GF-D8 (cell line): Measurements from ENCODE around the gene UAP1L1.
A peak's percentile ranks its signal among the peaks of the same experiment; 100 is the strongest.
"Not testable (repeated sequence)": the region's sequence is repeated elsewhere in the genome, so short reads cannot be mapped to it uniquely, and the experiment has no call there.

ENCODE experiments used
- DNase-seq: peaks from one replicate; lab custom pipeline; 2025; lab: John Stamatoyannopoulos, UW

UAP1L1 gene

GRCh38 chr9:137077010-137077747, at the start of gene UAP1L1:
Gene UAP1L1, plus strand, starts transcription at chr9:137077517. Its CDS starts 16 bp downstream, at chr9:137077533.
- no peak for DNase-seq

GRCh38 chr9:137028263-137029057, 48.9 kb upstream of the UAP1L1 start:
- peak; percentile 25 for DNase-seq

GRCh38 chr9:137029058-137029936, 48.0 kb upstream of the UAP1L1 start:
- DNase-seq, result peak; percentile 74

GRCh38 chr9:137030006-137030405, 47.3 kb upstream of the UAP1L1 start:
- DNase-seq, result peak; percentile 42

- DNase-seq, result peak; percentile 92
Observed at GRCh38 chr9:137030538-137031527, 46.5 kb upstream of the UAP1L1 start.

GRCh38 chr9:137031904-137032640, 45.2 kb upstream of the UAP1L1 start, which contains the start of gene FUT7:
Gene FUT7, minus strand, starts transcription at chr9:137032088. Its CDS starts 97 bp downstream, at chr9:137031991.
- peak; percentile 70 for DNase-seq

GRCh38 chr9:137032858-137033257, 44.5 kb upstream of the UAP1L1 start:
- DNase-seq, result peak; percentile 86

GRCh38 chr9:137033481-137033880, 43.8 kb upstream of the UAP1L1 start:
- not testable (repeated sequence) for DNase-seq

GRCh38 chr9:137034039-137034708, 43.1 kb upstream of the UAP1L1 start:
- DNase-seq, result peak; percentile 83

- DNase-seq, result peak; percentile 55
Observed at GRCh38 chr9:137034709-137035506, 42.4 kb upstream of the UAP1L1 start.

- DNase-seq, result no peak
Observed at GRCh38 chr9:137035507-137035834, 41.8 kb upstream of the UAP1L1 start.

GRCh38 chr9:137035937-137036336, 41.4 kb upstream of the UAP1L1 start:
- DNase-seq, result no peak

GRCh38 chr9:137037035-137037434, 40.3 kb upstream of the UAP1L1 start:
- DNase-seq, result no peak

GRCh38 chr9:137037483-137037882, 39.8 kb upstream of the UAP1L1 start:
- DNase-seq, result no peak

- DNase-seq, result no peak
Observed at GRCh38 chr9:137038916-137039315, 38.4 kb upstream of the UAP1L1 start.

GRCh38 chr9:137039611-137040366, 37.5 kb upstream of the UAP1L1 start:
- no peak for DNase-seq

GRCh38 chr9:137040568-137040967, 36.7 kb upstream of the UAP1L1 start:
- no peak for DNase-seq

GRCh38 chr9:137041124-137041523, 36.2 kb upstream of the UAP1L1 start:
- DNase-seq, result no peak
